PC-9 (cell line): ENCODE data around the gene PCSK1N. TPM values are rescaled to one million over a fixed set of nuclear protein-coding genes. Genes with fewer than 3 reads are reported as not detected.

Source experiments
- BruUV-seq: library from RNA; stranded (reverse); fragments of 400-500 nt; replicated peaks from 2 replicates; lab custom pipeline; 2021; lab: Mats Ljungman, UMichigan
- CTCF ChIA-PET: fragments of 300-600 bp; sonication (Branson Sonifier 250); formaldehyde crosslinking; loops from one replicate; lab custom pipeline; 2022; ENCODE audit warnings: antibody characterized with exemption; lab: Charles Lee
- POLR2A ChIA-PET: fragments of 300-600 bp; sonication (Branson Sonifier 250); formaldehyde crosslinking; loops from one replicate; lab custom pipeline; 2022; ENCODE audit warnings: antibody characterized with exemption; ENCODE audit not compliant: unreplicated experiment; lab: Charles Lee
- DNase-seq, 2 experiments: peaks; one replicate each; pipeline versions ENCODE4 v3.0.0 to v3.0.0-alpha.2; 2015 to 2022; ENCODE audit warnings: mixed read lengths in 1 of 2
- H2AFZ ChIP-seq: fragments of 200-600 bp; sonication (generic); 2 replicates; pipeline ENCODE4 v1.8.1; 2017; ENCODE audit warnings: antibody characterized with exemption
- H3F3A ChIP-seq: fragments of 200-600 bp; sonication (generic); 2 replicates; pipeline ENCODE4 v1.8.1; 2017; ENCODE audit warnings: antibody characterized with exemption, mild to moderate bottlenecking, low read depth; ENCODE audit not compliant: insufficient read depth
- H3K27ac ChIP-seq: fragments of 200-600 bp; sonication (generic); 2 replicates; pipeline ENCODE4 v1.6.1; 2016; ENCODE audit warnings: mixed run types
- H3K27me3 ChIP-seq: fragments of 200-600 bp; sonication (generic); 2 replicates; pipeline ENCODE4 v1.6.1; 2016; ENCODE audit warnings: low read depth, mixed run types; ENCODE audit not compliant: insufficient read depth
- H3K36me3 ChIP-seq: fragments of 200-600 bp; sonication (generic); 2 replicates; pipeline ENCODE4 v1.6.1; 2016; ENCODE audit warnings: low read depth, mixed run types
- H3K4me1 ChIP-seq: fragments of 200-600 bp; sonication (generic); replicated peaks from 2 replicates; pipeline ENCODE4 v1.6.1; 2016; ENCODE audit warnings: mixed run types; ENCODE audit not compliant: insufficient read depth
- H3K4me2 ChIP-seq: fragments of 200-600 bp; sonication (generic); 2 replicates; pipeline ENCODE4 v1.6.1; 2017; ENCODE audit warnings: mixed run types
- H3K4me3 ChIP-seq: fragments of 200-600 bp; sonication (generic); 2 replicates; pipeline ENCODE4 v1.6.1; 2016; ENCODE audit warnings: mixed run types
- H3K79me2 ChIP-seq: fragments of 200-600 bp; sonication (generic); 2 replicates; pipeline ENCODE4 v1.6.1; 2017; ENCODE audit warnings: low read depth, mixed run types
- H3K9me2 ChIP-seq: fragments of 200-600 bp; sonication (generic); 2 replicates; pipeline ENCODE4 v1.8.1; 2017; ENCODE audit warnings: mild to moderate bottlenecking; ENCODE audit not compliant: insufficient read depth
- H3K9me3 ChIP-seq: fragments of 200-600 bp; sonication (generic); 2 replicates; pipeline ENCODE4 v1.8.1; 2016; ENCODE audit warnings: low read depth; ENCODE audit not compliant: insufficient read depth
- H4K20me1 ChIP-seq: fragments of 200-600 bp; sonication (generic); 2 replicates; pipeline ENCODE4 v1.8.1; 2017; ENCODE audit not compliant: insufficient read depth
- CTCF ChIP-seq: fragments of 200-600 bp; sonication (generic); conservative IDR thresholded peaks from 2 replicates; pipeline ENCODE4 v1.6.1; 2017; ENCODE audit warnings: mixed run types, antibody characterized with exemption, mild to moderate bottlenecking, moderate library complexity
- EZH2 ChIP-seq: fragments of 200-600 bp; sonication (generic); IDR thresholded peaks from 2 replicates; pipeline ENCODE4 v1.8.0; 2017; ENCODE audit warnings: antibody characterized with exemption, low read depth
- intact Hi-C: fragments of 100-400 bp; cut with micrococcal nuclease; formaldehyde crosslinking; loops from one replicate; pipeline ENCODE4 v1.10.0; 2022; ENCODE audit not compliant: unreplicated experiment
- total RNA-seq: library from RNA; stranded (reverse); gene quantifications from 2 replicates; pipeline ENCODE4 v1.2.3, GENCODE V29; 2021

Gene PCSK1N
- total RNA-seq, 1 experiment from 2014 or later = not detected

GRCh38 chrX:48834383-48834709 is 1.1 kb downstream of the PCSK1N start:
- intact Hi-C loops = no loop called here
- H3K27me3 ChIP-seq = no peaks in the 10 kb centered on the region
- H4K20me1 ChIP-seq = no peaks in the 10 kb centered on the region
- no peak overlapping the region for H3K4me3 ChIP-seq
- no peak overlapping the region for H3K27ac ChIP-seq
- no peaks in the 10 kb centered on the region for H3K36me3 ChIP-seq
- H3K4me1 ChIP-seq = no peaks in the 10 kb centered on the region
- no peak overlapping the region for H3K4me2 ChIP-seq
- no peaks in the 10 kb centered on the region for H3K79me2 ChIP-seq
- TF ChIP-seq EZH2 = no peak
- TF ChIP-seq CTCF = no peak
- CTCF ChIA-PET = no interaction called here
- BruUV-seq = no TSS peak
- no peak for DNase-seq
- POLR2A ChIA-PET = no interaction called here
- H3K9me2 ChIP-seq = no peaks in the 10 kb centered on the region
- no peaks in the 10 kb centered on the region for H3K9me3 ChIP-seq
- no peaks in the 10 kb centered on the region for H3F3A ChIP-seq
- no peak overlapping the region for H2AFZ ChIP-seq

GRCh38 chrX:48833542-48834138 is 1.8 kb downstream of the PCSK1N start:
- H3K27ac ChIP-seq = no peak overlapping the region
- H3K36me3 ChIP-seq = no peaks in the 10 kb centered on the region
- POLR2A ChIA-PET = no interaction called here
- intact Hi-C loops = no loop called here
- TF ChIP-seq EZH2 = no peak
- no peak; the same call in 1 of the 2 replicates for TF ChIP-seq CTCF
- H3K4me3 ChIP-seq = no peak overlapping the region
- H4K20me1 ChIP-seq = no peaks in the 10 kb centered on the region
- H3K27me3 ChIP-seq = no peaks in the 10 kb centered on the region
- H3F3A ChIP-seq = no peaks in the 10 kb centered on the region
- no peak overlapping the region for H2AFZ ChIP-seq
- H3K79me2 ChIP-seq = no peaks in the 10 kb centered on the region
- H3K9me2 ChIP-seq = no peaks in the 10 kb centered on the region
- no TSS peak for BruUV-seq
- DNase-seq = no peak
- CTCF ChIA-PET = no interaction called here
- no peaks in the 10 kb centered on the region for H3K4me1 ChIP-seq
- H3K9me3 ChIP-seq = no peaks in the 10 kb centered on the region
- H3K4me2 ChIP-seq = no peak overlapping the region

GRCh38 chrX:48831909-48832291 is 3.5 kb downstream of the PCSK1N start:
- no peak for TF ChIP-seq CTCF
- no peak for TF ChIP-seq EZH2
- Histone ChIP-seq H3K9me3 (no peaks in the 10 kb centered on the region), H3K36me3 (no peaks in the 10 kb centered on the region), H3K27ac (no peak overlapping the region), H3K27me3 (no peaks in the 10 kb centered on the region), H3K4me1 (no peaks in the 10 kb centered on the region), H3K9me2 (no peaks in the 10 kb centered on the region), H4K20me1 (no peaks in the 10 kb centered on the region), H3K4me3 (no peak overlapping the region), H3K79me2 (no peaks in the 10 kb centered on the region), H2AFZ (no peak overlapping the region), H3F3A (no peaks in the 10 kb centered on the region), H3K4me2 (no peak overlapping the region)
- ChIA-PET POLR2A (no interaction called here), CTCF (no interaction called here)
- peak in 1 of 2 experiments; percentile 1 for DNase-seq
- intact Hi-C loops = no loop called here
- no TSS peak for BruUV-seq
